Adipocyte (in vitro differentiated cells): Measurements from ENCODE around the gene CASKIN2.

Experiments used
- DNase-seq: peaks from one replicate; pipeline ENCODE4 v3.0.0-alpha.2; 2015; ENCODE audit warnings: low read depth
- H3K27me3 ChIP-seq: replicated peaks from 2 replicates; pipeline ENCODE4 v1.7.0; 2013; ENCODE audit warnings: mild to moderate bottlenecking, low read length, moderate library complexity; ENCODE audit not compliant: control insufficient read depth, insufficient read depth
- H3K36me3 ChIP-seq: 2 replicates; pipeline ENCODE4 v1.7.0; 2013; ENCODE audit warnings: low read length, mild to moderate bottlenecking, moderate library complexity; ENCODE audit not compliant: control insufficient read depth, insufficient read depth, severe bottlenecking
- H3K4me1 ChIP-seq: 2 replicates; pipeline ENCODE4 v1.7.0; 2013; ENCODE audit warnings: mild to moderate bottlenecking, low read length, moderate library complexity; ENCODE audit not compliant: control insufficient read depth, insufficient read depth
- H3K4me3 ChIP-seq: 2 replicates; pipeline ENCODE4 v1.7.0; 2013; ENCODE audit warnings: mild to moderate bottlenecking, low read length, moderate library complexity
- H3K9ac ChIP-seq: 2 replicates; pipeline ENCODE4 v1.7.0; 2013; ENCODE audit warnings: mild to moderate bottlenecking, low read length, moderate library complexity
- H3K9me3 ChIP-seq: 2 replicates; pipeline ENCODE4 v1.7.0; 2013; ENCODE audit warnings: mild to moderate bottlenecking, low read length, moderate library complexity; ENCODE audit not compliant: control insufficient read depth

Gene CASKIN2, protein sequence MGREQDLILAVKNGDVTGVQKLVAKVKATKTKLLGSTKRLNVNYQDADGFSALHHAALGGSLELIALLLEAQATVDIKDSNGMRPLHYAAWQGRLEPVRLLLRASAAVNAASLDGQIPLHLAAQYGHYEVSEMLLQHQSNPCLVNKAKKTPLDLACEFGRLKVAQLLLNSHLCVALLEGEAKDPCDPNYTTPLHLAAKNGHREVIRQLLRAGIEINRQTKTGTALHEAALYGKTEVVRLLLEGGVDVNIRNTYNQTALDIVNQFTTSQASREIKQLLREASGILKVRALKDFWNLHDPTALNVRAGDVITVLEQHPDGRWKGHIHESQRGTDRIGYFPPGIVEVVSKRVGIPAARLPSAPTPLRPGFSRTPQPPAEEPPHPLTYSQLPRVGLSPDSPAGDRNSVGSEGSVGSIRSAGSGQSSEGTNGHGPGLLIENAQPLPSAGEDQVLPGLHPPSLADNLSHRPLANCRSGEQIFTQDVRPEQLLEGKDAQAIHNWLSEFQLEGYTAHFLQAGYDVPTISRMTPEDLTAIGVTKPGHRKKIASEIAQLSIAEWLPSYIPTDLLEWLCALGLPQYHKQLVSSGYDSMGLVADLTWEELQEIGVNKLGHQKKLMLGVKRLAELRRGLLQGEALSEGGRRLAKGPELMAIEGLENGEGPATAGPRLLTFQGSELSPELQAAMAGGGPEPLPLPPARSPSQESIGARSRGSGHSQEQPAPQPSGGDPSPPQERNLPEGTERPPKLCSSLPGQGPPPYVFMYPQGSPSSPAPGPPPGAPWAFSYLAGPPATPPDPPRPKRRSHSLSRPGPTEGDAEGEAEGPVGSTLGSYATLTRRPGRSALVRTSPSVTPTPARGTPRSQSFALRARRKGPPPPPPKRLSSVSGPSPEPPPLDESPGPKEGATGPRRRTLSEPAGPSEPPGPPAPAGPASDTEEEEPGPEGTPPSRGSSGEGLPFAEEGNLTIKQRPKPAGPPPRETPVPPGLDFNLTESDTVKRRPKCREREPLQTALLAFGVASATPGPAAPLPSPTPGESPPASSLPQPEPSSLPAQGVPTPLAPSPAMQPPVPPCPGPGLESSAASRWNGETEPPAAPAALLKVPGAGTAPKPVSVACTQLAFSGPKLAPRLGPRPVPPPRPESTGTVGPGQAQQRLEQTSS (N-terminal part only)

GRCh38 chr17:75515496-75516254 is at the start of gene CASKIN2:
Gene CASKIN2 (minus strand): TSS chr17:75515537. CDS start chr17:75513804, 1,733 bp downstream.
- H3K27me3 ChIP-seq: no peaks in the 10 kb centered on the region
- no peaks in the 10 kb centered on the region for H3K36me3 ChIP-seq
- peak within 1 kb of the TSS; percentile 88 for H3K9ac ChIP-seq
- H3K4me1 ChIP-seq: peaks cover 26% of the 10 kb centered on the region
- no peaks in the 10 kb centered on the region for H3K9me3 ChIP-seq
- H3K4me3 ChIP-seq: peak within 1 kb of the TSS; percentile 91
- DNase-seq: peak; percentile 97

GRCh38 chr17:75565066-75565465 is 49.7 kb upstream of the CASKIN2 start:
- no peaks in the 10 kb centered on the region for H3K9me3 ChIP-seq
- no peak overlapping the region for H3K4me3 ChIP-seq
- peak; percentile 20 for DNase-seq
- H3K27me3 ChIP-seq: peaks cover 43% of the 10 kb centered on the region
- no peaks in the 10 kb centered on the region for H3K36me3 ChIP-seq
- H3K9ac ChIP-seq: no peak overlapping the region
- H3K4me1 ChIP-seq: peaks cover 7% of the 10 kb centered on the region

DNA sequence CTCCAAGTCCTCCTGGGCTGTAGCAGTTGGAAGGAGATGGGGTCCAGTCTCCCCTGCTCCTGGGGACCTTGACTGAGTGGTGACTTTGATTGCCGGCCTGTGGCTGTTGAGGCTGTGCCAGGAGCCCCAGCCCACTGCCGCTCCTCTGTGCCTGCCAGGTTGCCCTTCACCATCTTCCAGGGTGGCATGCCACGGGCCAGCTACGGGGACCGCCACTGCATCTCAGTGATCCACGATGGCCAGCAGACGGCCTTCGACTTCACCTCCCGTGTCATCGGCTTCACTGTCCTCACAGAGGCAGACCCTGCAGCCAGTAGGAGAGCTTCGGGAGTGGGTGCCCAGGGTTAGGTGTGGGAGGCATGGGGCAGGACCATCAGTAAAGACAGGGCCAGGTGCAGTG is 48.9 kb upstream of the CASKIN2 start:
- peaks cover 41% of the 10 kb centered on the region for H3K27me3 ChIP-seq
- DNase-seq: no peak

DNA sequence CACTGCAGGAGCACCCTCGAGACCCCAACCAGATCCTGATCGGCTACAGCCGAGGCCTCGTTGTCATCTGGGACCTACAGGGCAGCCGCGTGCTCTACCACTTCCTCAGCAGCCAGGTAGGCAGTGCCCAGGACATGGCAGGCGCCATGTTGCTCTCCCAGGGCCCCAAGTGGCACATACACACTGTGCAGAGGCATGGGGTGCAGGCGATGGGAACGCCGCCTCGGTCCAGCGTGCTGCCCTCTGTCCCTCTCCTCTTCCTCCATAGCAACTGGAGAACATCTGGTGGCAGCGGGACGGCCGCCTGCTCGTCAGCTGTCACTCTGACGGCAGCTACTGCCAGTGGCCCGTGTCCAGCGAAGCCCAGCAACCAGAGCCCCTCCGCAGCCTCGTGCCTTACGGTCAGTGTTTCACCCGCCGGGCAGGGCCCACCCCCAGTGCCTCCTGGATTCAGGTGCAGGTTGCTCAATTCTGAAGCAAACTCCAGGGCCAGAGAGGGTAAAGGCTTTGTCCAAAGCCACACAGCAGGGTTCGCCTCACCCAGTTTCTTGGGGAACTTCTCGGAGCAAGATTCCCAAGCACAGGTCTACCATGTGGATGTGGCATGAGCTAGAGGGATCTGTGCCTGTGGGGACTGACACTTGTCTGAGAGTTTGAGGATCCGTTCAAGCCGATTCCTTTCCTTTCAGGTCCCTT is 47.9 kb upstream of the CASKIN2 start:
- no peak for DNase-seq
- no peak overlapping the region for H3K9ac ChIP-seq
- no peaks in the 10 kb centered on the region for H3K36me3 ChIP-seq
- H3K4me3 ChIP-seq: no peak overlapping the region
- peaks cover 32% of the 10 kb centered on the region for H3K27me3 ChIP-seq
- H3K9me3 ChIP-seq: no peaks in the 10 kb centered on the region
- peaks cover 7% of the 10 kb centered on the region for H3K4me1 ChIP-seq

More for the DNA sequence above, 48.9 kb upstream of the CASKIN2 start:
- Histone ChIP-seq H3K4me3 (no peak overlapping the region), H3K9me3 (no peaks in the 10 kb centered on the region), H3K4me1 (peaks cover 7% of the 10 kb centered on the region), H3K36me3 (no peaks in the 10 kb centered on the region), H3K9ac (no peak overlapping the region)

- H3K36me3 ChIP-seq: no peaks in the 10 kb centered on the region
- H3K4me1 ChIP-seq: peaks cover 12% of the 10 kb centered on the region
- no peak overlapping the region for H3K9ac ChIP-seq
- H3K4me3 ChIP-seq: no peak overlapping the region
- no peak for DNase-seq
- H3K9me3 ChIP-seq: no peaks in the 10 kb centered on the region
- H3K27me3 ChIP-seq: peaks cover 24% of the 10 kb centered on the region
Observed at GRCh38 chr17:75561927-75562603, 46.7 kb upstream of the CASKIN2 start.

GRCh38 chr17:75559958-75560533 is 44.7 kb upstream of the CASKIN2 start:
- Histone ChIP-seq H3K27me3 (peaks cover 14% of the 10 kb centered on the region), H3K9me3 (no peaks in the 10 kb centered on the region), H3K9ac (no peak overlapping the region), H3K4me3 (no peak overlapping the region), H3K4me1 (peaks cover 12% of the 10 kb centered on the region), H3K36me3 (no peaks in the 10 kb centered on the region)
- no peak for DNase-seq

DNA sequence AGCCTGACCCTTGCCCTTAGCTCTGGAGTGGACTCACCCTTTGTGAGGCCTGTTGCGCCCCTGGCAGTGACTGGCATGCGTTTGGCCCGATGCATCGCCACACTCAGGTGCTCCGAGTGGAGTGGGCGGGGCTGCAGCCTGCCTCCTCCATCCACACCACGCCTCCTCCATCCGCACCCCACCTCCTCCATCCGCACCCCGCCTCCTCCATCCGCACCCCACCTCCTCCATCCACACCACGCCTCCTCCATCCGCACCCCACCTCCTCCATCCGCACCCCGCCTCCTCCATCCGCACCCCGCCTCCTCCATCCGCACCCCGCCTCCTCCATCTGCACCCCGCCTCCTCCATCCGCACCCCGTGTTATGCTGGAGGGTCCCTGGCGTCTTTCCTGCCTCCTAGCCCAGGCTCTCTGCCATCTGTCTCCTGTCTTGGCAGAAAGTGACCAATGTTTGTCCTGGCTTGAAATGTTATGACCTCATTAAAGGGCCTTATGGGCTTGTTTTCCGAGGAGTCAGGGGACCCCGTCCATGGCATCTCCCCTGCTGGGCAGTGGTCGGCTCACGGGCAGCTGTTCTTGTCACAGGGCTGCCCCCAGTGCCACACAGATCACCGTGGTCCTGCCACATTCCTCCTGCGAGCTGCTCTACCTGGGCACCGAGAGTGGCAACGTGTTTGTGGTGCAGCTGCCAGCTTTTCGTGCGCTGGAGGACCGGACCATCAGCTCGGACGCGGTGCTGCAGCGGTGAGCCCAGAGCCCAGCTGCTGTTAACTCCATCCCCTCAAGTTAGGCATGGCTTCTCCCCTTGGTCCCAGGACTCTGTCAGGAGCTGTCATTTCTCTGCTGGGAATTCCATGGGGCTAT is 43.6 kb upstream of the CASKIN2 start:
- no peaks in the 10 kb centered on the region for H3K9me3 ChIP-seq
- H3K36me3 ChIP-seq: no peaks in the 10 kb centered on the region
- H3K4me3 ChIP-seq: no peak overlapping the region
- peaks cover 6% of the 10 kb centered on the region for H3K27me3 ChIP-seq
- H3K9ac ChIP-seq: no peak overlapping the region
- H3K4me1 ChIP-seq: peaks cover 12% of the 10 kb centered on the region
- DNase-seq: no peak

DNA sequence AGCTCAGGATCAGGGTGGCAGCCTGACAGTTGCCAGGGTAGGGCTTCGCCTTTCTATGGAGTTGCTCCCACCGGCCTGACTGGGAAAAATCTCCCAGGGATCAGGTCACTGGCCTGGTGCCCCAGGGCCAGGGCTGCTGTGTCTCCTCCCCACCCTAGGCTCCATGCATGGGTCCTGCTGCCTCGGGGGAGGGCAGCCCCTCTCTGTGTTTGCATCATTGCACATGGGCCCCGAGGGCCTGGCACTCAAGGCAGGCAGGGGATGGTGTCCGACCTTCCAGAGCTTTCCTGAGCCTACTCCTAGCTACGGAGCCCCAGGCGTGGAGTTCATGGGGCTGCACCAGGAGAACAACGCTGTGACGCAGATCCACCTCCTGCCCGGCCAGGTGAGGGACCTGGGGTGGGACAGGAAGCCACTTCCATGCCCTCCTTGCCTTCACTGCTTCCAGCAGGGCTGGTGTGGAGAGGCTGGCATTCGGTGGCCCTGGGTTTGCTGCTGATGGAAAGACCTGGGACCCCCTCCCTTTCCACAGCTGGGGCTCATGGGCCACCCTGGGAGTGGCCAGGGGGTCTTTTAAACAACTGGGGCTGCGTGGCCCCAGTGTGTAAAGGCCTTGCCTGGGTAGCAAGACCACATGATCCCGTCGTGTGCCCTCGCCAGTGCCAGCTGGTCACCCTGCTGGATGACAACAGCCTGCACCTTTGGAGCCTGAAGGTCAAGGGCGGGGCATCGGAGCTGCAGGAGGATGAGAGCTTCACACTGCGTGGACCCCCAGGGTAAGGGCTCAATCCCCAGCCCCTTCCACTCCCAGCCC is 42.7 kb upstream of the CASKIN2 start:
- H3K4me1 ChIP-seq: peaks cover 12% of the 10 kb centered on the region
- H3K36me3 ChIP-seq: no peaks in the 10 kb centered on the region
- no peak for DNase-seq
- no peaks in the 10 kb centered on the region for H3K27me3 ChIP-seq
- H3K4me3 ChIP-seq: no peak overlapping the region
- H3K9ac ChIP-seq: no peak overlapping the region
- H3K9me3 ChIP-seq: no peaks in the 10 kb centered on the region
